IMR-90 (cell line): ENCODE data around the gene CENPP. TPM values are rescaled to one million over a fixed set of nuclear protein-coding genes. Genes with fewer than 3 reads are reported as not detected.

Source experiments
- ATAC-seq: fragments of 200-7000 bp; cut with Tn5 transposase; 2 replicates; pipeline ENCODE4 v1.9.1; 2020; ENCODE audit warnings: low read depth, mild to moderate bottlenecking, moderate library complexity
- BruUV-seq: library from RNA; stranded (reverse); fragments of 400-500 nt; replicated peaks from 2 replicates; lab custom pipeline; 2021; lab: Mats Ljungman, UMichigan
- CTCF ChIA-PET: fragments of 300-600 bp; formaldehyde crosslinking; extraction: SDS; loops from one replicate; lab custom pipeline; 2021; ENCODE audit warnings: antibody characterized with exemption; lab: Yijun Ruan, JAX
- POLR2A ChIA-PET: fragments of 300-600 bp; sonication (Branson Sonifier 250); formaldehyde crosslinking; loops from one replicate; lab custom pipeline; 2022; ENCODE audit warnings: antibody characterized with exemption; ENCODE audit not compliant: unreplicated experiment; lab: Charles Lee
- DNase-seq: peaks from one replicate; pipeline ENCODE4 v3.0.0; 2013
- H2AFZ ChIP-seq: replicated peaks from 2 replicates; pipeline ENCODE3; 2013; ENCODE audit warnings: low read length, mild to moderate bottlenecking; ENCODE audit not compliant: poor library complexity
- H2AK5ac ChIP-seq: 2 replicates; pipeline ENCODE4 v1.6.1; 2013; ENCODE audit warnings: low read depth, low read length, inconsistent platforms
- H2AK9ac ChIP-seq: replicated peaks from 2 replicates; pipeline ENCODE3; 2013; ENCODE audit warnings: mild to moderate bottlenecking, low read depth, low read length, moderate library complexity; ENCODE audit not compliant: poor library complexity
- H2BK120ac ChIP-seq: 2 replicates; pipeline ENCODE4 v1.6.1; 2013; ENCODE audit warnings: low read depth, low read length, inconsistent platforms
- H2BK15ac ChIP-seq: 3 replicates; pipeline ENCODE4 v1.6.1; 2013; ENCODE audit warnings: low read depth, low read length, inconsistent platforms
- H2BK20ac ChIP-seq: 2 replicates; pipeline ENCODE4 v1.6.1; 2013; ENCODE audit warnings: low read depth, mild to moderate bottlenecking, inconsistent platforms, low read length, moderate library complexity
- H2BK5ac ChIP-seq: 2 replicates; pipeline ENCODE4 v1.6.1; 2013; ENCODE audit warnings: mild to moderate bottlenecking, low read depth, low read length, inconsistent platforms; ENCODE audit not compliant: poor library complexity, severe bottlenecking
- H3K14ac ChIP-seq: replicated peaks from 2 replicates; pipeline ENCODE4 v1.6.1; 2013; ENCODE audit warnings: low read depth, low read length, inconsistent platforms
- H3K18ac ChIP-seq: 2 replicates; pipeline ENCODE4 v1.6.1; 2013; ENCODE audit warnings: low read depth, low read length, control low read depth
- H3K23ac ChIP-seq: 2 replicates; pipeline ENCODE4 v1.6.1; 2013; ENCODE audit warnings: low read depth, low read length, inconsistent platforms
- H3K27ac ChIP-seq: 2 replicates; pipeline ENCODE4 v1.5.1; 2013; ENCODE audit warnings: mild to moderate bottlenecking, control low read depth, low read length; ENCODE audit not compliant: insufficient read depth
- H3K27me3 ChIP-seq: 2 replicates; pipeline ENCODE4 v1.6.1; 2013; ENCODE audit warnings: low read length; ENCODE audit not compliant: control insufficient read depth, insufficient read depth
- H3K36me3 ChIP-seq: 2 replicates; pipeline ENCODE4 v1.6.1; 2013; ENCODE audit warnings: low read length, mixed read lengths; ENCODE audit not compliant: control insufficient read depth, insufficient read depth
- H3K4ac ChIP-seq: 2 replicates; pipeline ENCODE4 v1.6.1; 2013; ENCODE audit warnings: low read depth, low read length, inconsistent platforms
- H3K4me1 ChIP-seq: 2 replicates; pipeline ENCODE4 v1.6.1; 2013; ENCODE audit warnings: low read length, mixed read lengths; ENCODE audit not compliant: control insufficient read depth, insufficient read depth
- H3K4me2 ChIP-seq: 2 replicates; pipeline ENCODE4 v1.6.1; 2013; ENCODE audit warnings: low read depth, mild to moderate bottlenecking, control low read depth, low read length, moderate library complexity
- H3K4me3 ChIP-seq: 2 replicates; pipeline ENCODE4 v1.5.1; 2013; ENCODE audit warnings: low read depth, mild to moderate bottlenecking, control low read depth, low read length, moderate library complexity; ENCODE audit not compliant: insufficient read depth
- H3K56ac ChIP-seq: 2 replicates; pipeline ENCODE4 v1.6.1; 2013; ENCODE audit warnings: low read length, inconsistent platforms; ENCODE audit not compliant: insufficient read depth; ENCODE audit errors: extremely low read depth
- H3K79me1 ChIP-seq, 2 experiments: 2 replicates each; pipeline ENCODE4 v1.6.1; 2013; ENCODE audit warnings: low read length in 2 of 2, inconsistent platforms in 1 of 2, low read depth in 1 of 2
- H3K9ac ChIP-seq: 2 replicates; pipeline ENCODE4 v1.6.1; 2013; ENCODE audit warnings: low read depth, low read length, control low read depth
- H3K9me1 ChIP-seq: 2 replicates; pipeline ENCODE4 v1.6.1; 2013; ENCODE audit warnings: low read length, inconsistent platforms; ENCODE audit not compliant: insufficient read depth
- H3K9me3 ChIP-seq: 2 replicates; pipeline ENCODE4 v1.6.1; 2013; ENCODE audit warnings: low read length; ENCODE audit not compliant: control insufficient read depth, insufficient read depth
- H4K20me1 ChIP-seq: 2 replicates; pipeline ENCODE4 v1.6.1; 2013; ENCODE audit warnings: low read length, inconsistent platforms; ENCODE audit not compliant: insufficient read depth
- H4K5ac ChIP-seq: 2 replicates; pipeline ENCODE4 v1.6.1; 2013; ENCODE audit warnings: mild to moderate bottlenecking, low read depth, low read length, control low read depth
- H4K8ac ChIP-seq, 2 experiments: 2 replicates each; pipeline ENCODE4 v1.6.1; 2013; ENCODE audit warnings: low read depth in 2 of 2, low read length in 2 of 2, control low read depth in 1 of 2, inconsistent platforms in 1 of 2
- H4K91ac ChIP-seq: 2 replicates; pipeline ENCODE4 v1.6.1; 2013; ENCODE audit warnings: low read depth, low read length, inconsistent platforms; ENCODE audit not compliant: insufficient read depth
- BHLHE40 ChIP-seq: fragments of 150-350 bp; IDR thresholded peaks from 2 replicates; pipeline ENCODE4 v1.6.1; 2016; ENCODE audit warnings: mild to moderate bottlenecking, low read depth, low read length
- CEBPB ChIP-seq: IDR thresholded peaks from 2 replicates; pipeline ENCODE4 v1.6.1; 2012; ENCODE audit warnings: low read depth, low read length, improper control_type of control experiment
- CTCF ChIP-seq: conservative IDR thresholded peaks from 2 replicates; pipeline ENCODE4 v1.5.1; 2012; ENCODE audit warnings: mild to moderate bottlenecking, low read depth, low read length, improper control_type of control experiment
- MAFK ChIP-seq: IDR thresholded peaks from 2 replicates; pipeline ENCODE4 v1.6.1; 2012; ENCODE audit warnings: low read depth, low read length, improper control_type of control experiment
- NFE2L2 ChIP-seq: fragments of 150-350 bp; IDR thresholded peaks from 2 replicates; pipeline ENCODE4 v1.6.1; 2016; ENCODE audit warnings: low read depth, mild to moderate bottlenecking, low read length
- POLR2A ChIP-seq: IDR thresholded peaks from 2 replicates; pipeline ENCODE4 v1.6.1; 2012; ENCODE audit warnings: mild to moderate bottlenecking, low read depth, low read length
- RCOR1 ChIP-seq: IDR thresholded peaks from 2 replicates; pipeline ENCODE4 v1.6.1; 2012; ENCODE audit warnings: mild to moderate bottlenecking, low read length, improper control_type of control experiment; ENCODE audit not compliant: insufficient replicate concordance
- RFX5 ChIP-seq: IDR thresholded peaks from 2 replicates; pipeline ENCODE4 v1.8.0; 2012; ENCODE audit warnings: low read depth, mild to moderate bottlenecking, low read length, moderate library complexity
- SMC3 ChIP-seq: fragments of 150-350 bp; IDR thresholded peaks from 2 replicates; pipeline ENCODE4 v1.6.1; 2016; ENCODE audit warnings: low read depth, mild to moderate bottlenecking, antibody characterized with exemption, low read length, moderate library complexity
- USF2 ChIP-seq: fragments of 150-350 bp; IDR thresholded peaks from 2 replicates; pipeline ENCODE4 v1.6.1; 2017; ENCODE audit warnings: mild to moderate bottlenecking, antibody characterized with exemption, low read length, low read depth
- WGBS, 2 experiments: methylation state at CpG; one replicate each; pipeline versions ENCODE4 v1.1.5 to v1.1.7; 2013; ENCODE audit warnings: missing lambda C conversion rate in 2 of 2; ENCODE audit not compliant: insufficient read length in 1 of 2; ENCODE audit errors: extremely low coverage in 2 of 2; 5-methylcytosine and 5-hydroxymethylcytosine counted together
- dilution Hi-C: fragments of 300-500 bp; cut with HindIII; formaldehyde crosslinking; loops from one replicate; pipeline ENCODE4 v1.14.3; 2018; ENCODE audit warnings: low sequenced_read_pairs; ENCODE audit not compliant: unreplicated experiment
- in situ Hi-C: fragments of 300-500 bp; cut with MboI; formaldehyde crosslinking; loops from 3 replicates; pipeline ENCODE4 v1.14.3; 2019; ENCODE audit warnings: low sequenced_read_pairs, inconsistent platforms, mixed read lengths
- intact Hi-C: fragments of 100-400 bp; cut with micrococcal nuclease; formaldehyde crosslinking; loops from 2 replicates; pipeline ENCODE4 v1.10.0; 2022
- polyA plus RNA-seq, 3 experiments: library from polyadenylated mRNA; depleted of rRNA; stranded (reverse); fragments of >200 nt; gene quantifications; 2 replicates each; pipeline ENCODE4 v1.2.3, GENCODE V29; 2012; ENCODE audit warnings: low replicate concordance in 1 of 3
- total RNA-seq: library from RNA; depleted of rRNA; stranded (reverse); fragments of >200 nt; gene quantifications from 2 replicates; pipeline ENCODE4 v1.2.3, GENCODE V29; 2012
- TF ChIP-seq, protein P1 (sequence below): fragments of 150-350 bp; IDR thresholded peaks from 2 replicates; pipeline ENCODE4 v1.6.1; 2016; ENCODE audit warnings: low read depth, mild to moderate bottlenecking, low read length, moderate library complexity, borderline replicate concordance

CENPP gene
- total and polyA plus RNA-seq, 2 of the 4 experiments (the other 2 are of a cell fraction), result 1.4 to 2.0 TPM

GRCh38 chr9:92406477-92406876 lies 80.7 kb downstream of the CENPP start (continued):
- TF ChIP-seq, protein P1, sequence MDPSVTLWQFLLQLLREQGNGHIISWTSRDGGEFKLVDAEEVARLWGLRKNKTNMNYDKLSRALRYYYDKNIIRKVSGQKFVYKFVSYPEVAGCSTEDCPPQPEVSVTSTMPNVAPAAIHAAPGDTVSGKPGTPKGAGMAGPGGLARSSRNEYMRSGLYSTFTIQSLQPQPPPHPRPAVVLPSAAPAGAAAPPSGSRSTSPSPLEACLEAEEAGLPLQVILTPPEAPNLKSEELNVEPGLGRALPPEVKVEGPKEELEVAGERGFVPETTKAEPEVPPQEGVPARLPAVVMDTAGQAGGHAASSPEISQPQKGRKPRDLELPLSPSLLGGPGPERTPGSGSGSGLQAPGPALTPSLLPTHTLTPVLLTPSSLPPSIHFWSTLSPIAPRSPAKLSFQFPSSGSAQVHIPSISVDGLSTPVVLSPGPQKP, result no peak
- TF ChIP-seq CEBPB (no peak), MAFK (no peak)

DNA sequence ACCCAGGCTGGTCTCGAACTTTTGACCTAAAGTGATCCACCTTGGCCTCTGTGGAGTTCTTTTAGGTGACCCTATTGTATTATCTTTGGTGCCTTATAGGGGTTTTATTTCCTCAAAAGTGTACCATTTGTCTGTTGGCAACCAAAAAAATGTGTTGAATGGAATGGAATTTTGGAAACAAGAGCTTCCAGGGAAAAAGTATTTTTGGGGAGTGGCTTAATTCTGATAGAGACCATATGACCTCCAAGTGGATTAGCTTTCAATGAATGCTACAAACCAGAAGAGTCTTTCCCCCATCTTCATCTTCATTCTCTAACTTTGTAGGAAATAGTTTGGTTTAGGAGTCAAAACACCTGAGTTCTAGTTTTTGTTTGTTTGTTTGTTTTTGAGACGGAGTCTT lies 82.1 kb downstream of the CENPP start:
- Histone ChIP-seq H2AFZ (no peak overlapping the region), H2BK5ac (no peak overlapping the region), H2AK9ac (no peak overlapping the region), H3K9me1 (peaks cover 8% of the 10 kb centered on the region; the same call in 1 of the 2 replicates), H2AK5ac (no peak overlapping the region), H3K14ac (no peak overlapping the region), H3K4me2 (no peak overlapping the region), H3K4me1 (peaks cover 8% of the 10 kb centered on the region; the same call in 1 of the 2 replicates), H3K9ac (no peak overlapping the region), H3K27ac (no peak overlapping the region), H3K4me3 (no peak overlapping the region), H3K79me1 (0 out of 4 replicates have a peak, but pooled peaks cover 0 to 4% of the 10 kb centered on the region in 2 experiments), H3K36me3 (no peaks in the 10 kb centered on the region), H2BK120ac (no peak overlapping the region), H2BK20ac (no peak overlapping the region), H3K18ac (no peak overlapping the region), H2BK15ac (no peak overlapping the region), H4K5ac (no peak overlapping the region), H3K27me3 (no peaks in the 10 kb centered on the region), H4K20me1 (no peaks in the 10 kb centered on the region), H3K23ac (no peak overlapping the region), H3K56ac (no peak overlapping the region), H4K91ac (no peak overlapping the region), H3K4ac (no peak overlapping the region), H4K8ac (no peak overlapping the region), H3K9me3 (no peaks in the 10 kb centered on the region)
- no TSS peak for BruUV-seq
- ChIA-PET CTCF (no interaction called here), POLR2A (no interaction called here)
- ATAC-seq (no peak), DNase-seq (no peak)
- WGBS, 2 experiments, result no CpG with 5 or more reads among the region's 2 CpGs
- TF ChIP-seq SMC3, result no peak
- no peak for TF ChIP-seq CTCF
- TF ChIP-seq NFE2L2, result no peak
- TF ChIP-seq RFX5, result no peak
- no peak for TF ChIP-seq BHLHE40
- no peak for TF ChIP-seq MAFK
- no peak for TF ChIP-seq CEBPB
- TF ChIP-seq RCOR1, result no peak
- no peak for TF ChIP-seq POLR2A
- no peak for TF ChIP-seq USF2
- intact Hi-C loops (no loop called here), dilution Hi-C loops (no loop called here), in situ Hi-C loops (no loop called here)
